Hepatic stellate cell (primary cell): ENCODE measurements around the gene ASPRV1.
A peak's percentile ranks its signal among the peaks of the same experiment; 100 is the strongest.
"Not testable (repeated sequence)": the region's sequence is repeated elsewhere in the genome, so short reads cannot be mapped to it uniquely, and the experiment has no call there.

Source experiments
- DNase-seq: peaks from one replicate; pipeline ENCODE4 v3.0.0; 2011; ENCODE audit warnings: low spot score

The ASPRV1 gene

DNA sequence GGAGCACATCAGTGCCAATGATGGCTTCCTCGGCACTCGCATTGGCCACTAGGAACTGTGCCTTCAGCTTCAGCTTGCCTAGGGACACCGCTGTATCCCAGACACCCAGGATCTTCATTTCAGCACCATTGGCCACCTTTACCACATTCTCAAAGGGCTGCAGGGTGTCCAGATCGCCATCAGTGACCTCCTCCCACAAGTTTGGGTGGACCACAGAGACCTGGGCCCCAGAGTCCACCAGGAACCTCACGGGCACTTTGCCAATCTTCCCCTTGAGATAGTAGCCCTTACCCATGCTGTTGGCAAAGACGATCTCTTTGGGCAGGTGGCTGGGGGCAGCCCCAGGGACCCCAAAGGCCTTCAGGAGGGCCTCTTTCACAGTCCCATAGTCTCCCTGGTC lies 610 bp downstream of the ASPRV1 start:
- no peak for DNase-seq

DNA sequence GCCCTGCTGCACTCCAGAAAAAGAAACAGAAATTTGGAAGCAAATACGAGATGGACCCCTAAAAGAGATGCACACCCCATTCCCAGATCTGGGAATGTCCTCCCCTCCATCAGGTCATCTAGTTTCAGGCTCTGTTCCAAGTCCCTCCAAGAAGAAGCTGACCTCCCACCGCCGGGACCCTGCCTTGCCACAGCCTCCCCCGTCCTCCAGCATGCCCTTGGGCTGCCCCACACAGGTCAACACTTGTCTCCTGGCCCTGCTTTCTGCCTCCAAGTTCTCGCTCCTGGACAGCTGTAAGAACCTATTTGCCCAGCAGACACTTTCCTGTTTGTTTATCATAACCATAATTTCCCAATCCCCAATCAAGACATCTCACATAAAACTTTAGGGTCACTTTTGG lies 2.0 kb downstream of the ASPRV1 start:
- DNase-seq = no peak

DNA sequence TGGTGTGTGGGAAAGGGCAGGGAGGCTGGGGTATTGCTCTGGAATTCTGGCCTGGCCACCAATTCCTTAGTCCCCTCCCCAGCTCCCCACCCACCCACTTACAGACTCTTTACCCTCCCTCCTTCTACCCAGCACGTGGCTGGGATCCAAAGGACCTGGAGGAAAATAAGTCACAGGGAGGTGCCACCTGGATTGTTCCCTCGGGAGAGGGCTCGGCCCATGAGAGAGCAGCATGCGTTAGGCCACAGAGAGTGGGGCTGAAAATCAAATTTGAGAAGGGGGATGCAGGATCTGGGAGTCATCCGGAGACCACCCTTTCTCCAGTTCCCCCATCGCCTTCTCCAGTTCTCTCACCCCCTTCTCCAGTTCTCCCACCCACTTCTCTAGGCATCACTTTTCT lies 3.0 kb downstream of the ASPRV1 start:
- DNase-seq = no peak

DNA sequence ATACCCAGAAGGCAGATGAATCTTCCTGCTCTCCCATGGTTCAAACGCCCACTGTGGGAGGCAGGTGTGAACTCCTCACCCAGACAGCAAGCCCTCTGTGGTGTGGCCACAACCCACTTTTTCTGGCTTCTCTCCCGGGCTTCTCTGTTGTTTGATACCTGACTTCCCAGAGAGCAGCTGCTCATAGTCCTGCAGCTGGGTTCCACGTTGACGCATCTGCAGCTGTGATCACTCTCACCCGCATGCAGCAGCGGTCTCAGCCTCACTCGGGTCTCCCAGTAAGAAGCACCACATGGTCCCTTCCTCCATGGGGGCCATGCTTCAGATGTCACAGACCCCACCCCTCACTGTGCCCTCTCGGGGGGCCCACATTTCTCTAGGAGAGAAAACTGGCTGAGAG lies 3.5 kb downstream of the ASPRV1 start:
- DNase-seq = no peak

DNA sequence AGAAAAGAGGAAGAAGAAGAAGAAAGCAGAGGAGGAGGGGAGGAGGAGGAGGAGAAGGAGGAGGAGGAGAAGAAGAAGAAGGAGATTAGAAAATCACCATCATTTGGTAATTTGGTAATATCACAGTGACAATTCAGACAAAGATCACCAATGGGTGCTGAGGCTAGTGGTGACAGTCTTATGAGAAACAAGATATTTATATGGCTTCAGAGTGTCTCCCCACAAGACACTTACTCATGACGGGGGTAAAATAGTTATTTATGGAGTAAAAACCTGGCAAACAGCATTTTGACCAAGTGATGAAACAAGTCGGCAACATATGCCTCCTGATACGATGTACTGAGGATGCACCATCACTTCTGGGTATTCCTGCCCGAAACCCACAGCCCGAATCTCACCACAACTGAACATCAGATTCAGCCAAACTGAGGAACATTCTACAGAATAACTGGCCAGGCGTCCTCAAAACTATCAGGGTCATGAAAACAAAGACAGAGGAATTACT lies 4.9 kb downstream of the ASPRV1 start:
- DNase-seq = no peak

DNA sequence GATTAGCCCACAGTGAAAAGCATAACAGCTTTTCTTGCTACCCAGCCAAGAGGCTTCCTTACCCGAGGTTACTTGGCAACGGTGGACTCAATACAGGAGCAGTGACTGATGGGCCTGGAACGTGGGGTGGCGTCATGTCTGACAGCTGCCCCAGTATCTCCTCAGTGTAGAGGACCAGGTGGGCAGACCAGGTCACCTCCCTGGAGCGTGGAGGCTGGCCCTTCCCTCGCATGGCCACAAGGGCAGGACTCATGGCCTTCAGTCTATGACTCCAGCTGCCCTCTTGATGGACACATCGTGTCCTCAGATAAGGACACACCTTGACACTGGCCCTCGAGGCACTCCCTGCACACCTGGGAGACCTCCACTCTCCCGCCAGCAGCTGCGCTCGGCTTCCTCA lies 6.4 kb downstream of the ASPRV1 start:
- DNase-seq = no peak

DNA sequence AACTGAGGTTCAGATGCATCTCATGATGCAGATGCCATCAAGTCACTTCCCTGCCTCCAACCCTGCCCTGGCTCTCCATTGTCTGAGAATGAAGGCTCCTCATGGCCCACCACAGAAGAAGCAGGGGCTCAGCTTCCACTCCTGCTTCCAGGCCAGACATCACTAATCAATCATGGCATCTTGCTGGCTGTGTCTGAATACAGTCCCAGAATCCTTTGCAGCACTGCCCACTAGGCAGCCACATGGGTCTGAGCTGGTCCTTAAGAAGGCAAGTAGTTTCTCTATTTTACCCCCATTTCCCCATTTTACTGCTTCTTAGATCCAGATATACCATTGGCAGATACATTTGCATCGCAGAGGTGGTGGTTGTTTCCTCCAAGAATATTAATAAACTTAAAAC lies 7.3 kb downstream of the ASPRV1 start:
- no peak for DNase-seq

DNA sequence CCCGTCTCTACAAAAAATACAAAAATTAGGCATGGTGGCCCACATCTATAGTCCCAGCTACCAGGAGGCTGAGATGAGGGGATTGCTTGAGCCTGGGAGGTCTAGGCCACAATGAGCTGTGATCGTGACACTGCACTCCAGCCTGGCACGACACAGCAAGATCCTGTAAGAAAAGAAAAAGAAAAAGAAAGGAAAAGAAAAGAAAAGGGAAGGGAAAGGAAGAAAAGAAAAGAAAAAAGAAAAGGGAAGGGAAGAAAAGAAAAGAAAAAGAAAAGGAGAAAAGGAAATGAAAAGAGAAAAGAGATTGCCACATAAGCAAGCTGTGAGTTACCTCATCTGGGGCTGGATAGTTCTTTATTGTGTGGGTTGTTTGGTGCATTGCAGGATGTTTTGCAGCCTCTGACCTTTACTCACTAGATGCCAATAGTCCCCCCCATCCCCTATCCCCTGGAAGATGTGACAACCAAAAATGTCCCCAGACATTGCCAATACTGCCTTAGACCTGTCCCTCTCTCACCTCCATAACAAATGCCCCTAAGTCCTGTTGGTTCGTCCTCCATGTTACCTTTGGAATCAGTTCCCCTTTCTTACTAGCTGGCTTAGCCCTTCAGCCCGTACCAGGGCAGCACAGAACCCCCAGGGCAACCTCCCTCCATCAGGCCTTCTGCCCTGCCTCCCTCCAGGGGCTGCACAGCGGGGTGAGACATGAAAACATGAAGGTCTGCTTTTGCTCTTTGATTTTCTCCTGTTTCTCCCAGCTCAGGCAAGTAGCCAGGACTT lies 8.9 kb downstream of the ASPRV1 start:
- DNase-seq = no peak

DNA sequence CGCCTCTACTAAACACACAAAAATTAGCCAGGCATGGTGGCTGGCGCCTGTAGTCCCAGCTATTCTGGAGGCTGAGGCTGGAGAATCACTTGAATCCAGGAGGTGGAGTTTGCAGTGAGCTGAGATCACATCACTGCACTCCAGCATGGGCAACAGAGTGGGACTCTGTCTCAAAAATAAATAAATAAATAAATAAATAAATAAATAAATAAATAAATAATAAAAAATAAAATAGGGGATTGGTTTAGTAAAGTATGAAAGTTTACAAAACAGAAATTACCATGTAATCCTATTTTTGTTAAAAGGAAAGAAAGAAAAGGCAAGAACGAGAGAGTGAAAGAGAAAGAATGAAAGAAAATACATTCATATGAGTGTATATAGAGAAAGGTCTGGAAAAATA lies 10.8 kb downstream of the ASPRV1 start:
- not testable (repeated sequence) for DNase-seq

DNA sequence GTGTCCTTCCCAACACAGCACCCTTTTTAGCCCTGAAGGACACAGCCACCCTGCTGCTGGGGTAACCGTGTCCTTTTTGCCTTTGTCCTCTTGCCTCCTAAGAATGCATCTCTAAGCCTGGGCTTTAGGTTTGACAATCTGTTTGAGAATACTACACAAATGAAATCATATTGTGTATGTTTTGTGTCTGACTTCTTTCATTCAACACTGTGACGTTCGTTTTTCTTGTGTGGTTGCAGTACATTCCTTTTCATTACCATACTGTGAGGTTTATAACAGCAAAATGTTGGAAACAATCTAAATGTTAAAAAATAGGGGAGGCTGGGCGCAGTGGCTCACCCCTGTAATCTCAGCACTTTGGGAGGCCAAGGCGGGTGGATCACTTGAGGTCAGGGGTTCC lies 11.2 kb downstream of the ASPRV1 start:
- no peak for DNase-seq

DNA sequence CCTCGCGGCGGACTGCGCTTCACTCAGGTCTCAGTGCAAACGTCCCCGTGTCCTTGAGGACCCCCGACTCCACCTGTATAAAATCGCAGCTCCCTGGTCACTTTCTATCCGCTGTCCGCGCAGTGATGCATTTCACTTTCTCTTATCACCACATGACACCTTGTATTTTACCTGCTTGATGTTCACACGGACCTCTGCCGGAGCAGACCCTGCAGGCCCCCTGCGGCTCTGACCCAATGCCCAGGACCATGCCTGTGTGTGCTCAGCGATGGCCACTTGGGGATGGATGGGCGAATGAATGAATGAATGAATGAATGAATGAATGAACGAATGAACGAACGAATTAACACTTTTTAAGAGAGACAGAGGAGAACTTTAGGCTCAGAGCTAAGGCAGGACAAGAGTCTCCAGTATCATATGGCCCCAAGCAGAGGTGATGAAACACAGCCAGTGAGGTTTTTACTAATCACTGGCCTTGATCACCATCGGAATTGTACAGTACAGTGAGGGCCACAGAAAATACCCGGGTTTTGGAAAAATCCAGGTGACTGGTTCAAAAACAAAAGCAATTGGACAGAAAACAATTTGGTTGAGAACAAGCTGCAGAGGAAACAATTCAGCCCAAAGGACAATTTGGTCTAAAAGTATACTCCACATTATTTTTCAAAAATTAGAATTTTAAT lies 12.3 kb downstream of the ASPRV1 start:
- DNase-seq = no peak

DNA sequence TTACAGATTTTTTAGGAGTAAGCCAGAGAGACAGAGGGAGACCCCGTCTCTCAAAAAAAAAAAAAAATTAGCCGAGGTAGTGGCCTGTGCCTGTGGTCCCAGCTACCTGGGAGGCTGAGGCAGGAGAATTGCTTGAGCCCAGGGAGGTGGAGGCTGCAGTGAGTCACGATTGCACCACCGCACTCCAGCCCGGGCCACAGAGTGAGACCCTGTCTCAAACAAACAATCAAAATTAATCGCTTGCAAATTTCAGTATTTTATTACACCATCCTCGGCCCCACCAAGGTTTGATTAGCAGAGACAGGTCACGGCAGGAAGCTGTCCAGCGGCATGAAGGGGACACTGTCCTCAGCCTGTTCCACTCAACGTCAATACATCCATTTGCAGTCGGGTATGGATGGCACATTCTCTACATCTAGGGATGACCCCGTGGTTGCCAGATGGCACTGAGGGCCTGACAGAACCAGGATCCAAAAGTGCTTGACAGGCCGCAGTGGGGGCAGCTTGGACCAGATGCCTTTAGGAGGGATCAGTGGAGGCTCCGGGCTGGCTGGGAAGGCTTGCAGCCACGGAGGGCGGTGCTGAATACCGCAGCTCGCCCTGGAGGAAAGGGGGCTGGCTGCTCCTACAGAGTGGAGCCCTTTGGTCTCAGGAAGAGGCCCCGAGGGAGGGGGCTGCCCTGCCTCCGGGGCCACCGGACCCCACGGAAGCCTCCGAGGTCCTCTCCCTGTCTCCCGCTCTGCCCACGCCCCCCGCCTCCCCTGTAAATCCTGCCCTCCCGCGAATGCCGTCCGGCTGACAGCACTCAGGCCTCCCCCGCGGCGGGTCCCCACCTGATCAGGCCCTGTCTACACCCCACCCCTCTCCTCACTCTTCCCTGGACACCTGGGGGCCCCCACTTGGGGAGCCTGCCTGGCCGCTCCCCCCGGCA lies 13.1 kb downstream of the ASPRV1 start:
- peak; percentile 31 for DNase-seq

DNA sequence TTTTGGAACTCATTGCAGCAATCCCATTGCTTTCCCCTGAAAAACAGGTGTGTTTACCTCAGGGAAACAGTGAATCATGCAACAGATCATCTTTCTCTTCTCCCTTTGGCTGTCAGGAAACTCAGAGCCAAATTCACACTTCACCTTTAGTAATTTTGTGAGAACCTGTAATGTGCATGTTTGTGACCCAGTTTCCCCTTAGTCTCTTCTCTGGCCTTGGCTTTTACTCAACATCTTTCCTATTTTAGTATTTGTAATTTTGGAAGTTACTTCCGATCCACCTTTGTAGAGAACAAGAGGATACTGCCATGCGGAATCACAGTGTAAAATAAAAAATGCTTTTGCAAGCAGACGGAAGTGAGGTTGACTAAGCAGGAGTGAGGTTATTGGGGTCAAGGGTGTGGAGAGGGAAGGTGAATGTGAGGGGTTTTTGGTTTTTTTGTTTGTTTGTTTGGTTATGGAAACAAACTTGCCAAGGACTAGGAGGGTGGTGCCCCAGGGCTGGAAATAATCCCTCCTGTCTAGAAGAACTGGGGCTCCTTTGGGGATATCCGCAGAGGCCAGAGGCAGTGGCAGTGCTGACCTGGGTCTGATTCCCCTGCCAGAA lies 14.0 kb downstream of the ASPRV1 start:
- DNase-seq = no peak

DNA sequence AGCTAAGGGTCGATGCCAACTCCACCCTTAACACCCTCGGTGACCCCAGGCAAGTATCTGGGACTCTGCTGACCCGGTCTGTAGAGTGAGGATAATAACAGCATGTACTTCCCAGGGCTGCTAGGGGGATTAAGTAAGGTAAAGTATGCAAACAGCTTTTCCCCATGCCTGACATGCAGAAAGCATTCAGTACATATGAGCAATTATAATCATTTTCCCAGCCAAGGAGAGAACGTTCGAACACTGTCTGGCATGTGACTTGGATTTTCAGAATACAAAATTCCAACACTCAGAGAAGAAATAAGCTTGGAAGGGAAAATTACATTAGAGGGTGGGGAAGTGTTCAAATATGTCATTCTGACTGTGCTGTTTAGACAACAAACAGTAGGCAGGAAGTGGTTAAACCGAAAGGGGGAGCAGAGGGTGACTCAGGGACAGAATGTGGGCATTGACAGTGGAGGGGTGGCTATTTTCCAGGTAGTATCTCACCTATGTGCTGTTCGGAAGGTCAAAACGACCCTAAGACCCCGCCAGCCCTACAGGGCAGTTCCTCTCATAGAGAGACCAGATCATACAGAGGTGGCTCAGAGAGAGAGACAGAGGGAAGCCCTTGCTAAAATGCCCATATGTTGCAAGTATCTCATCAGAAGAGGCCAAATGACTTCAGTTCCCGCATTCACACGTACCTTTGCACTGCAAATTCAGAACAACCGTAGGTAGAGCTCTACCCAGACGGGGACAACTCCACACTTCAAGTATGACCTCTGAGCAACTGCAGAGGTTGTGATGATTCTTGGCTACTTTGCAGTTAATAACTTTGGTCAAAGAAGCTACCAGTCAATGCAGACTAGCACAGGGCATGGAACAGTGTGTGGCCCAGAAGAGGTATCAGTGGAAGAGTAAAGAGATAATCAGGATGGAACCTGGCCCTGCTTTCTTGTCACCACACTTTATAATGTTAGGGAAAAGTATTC lies 14.8 kb downstream of the ASPRV1 start:
- DNase-seq = peak; percentile 69

DNA sequence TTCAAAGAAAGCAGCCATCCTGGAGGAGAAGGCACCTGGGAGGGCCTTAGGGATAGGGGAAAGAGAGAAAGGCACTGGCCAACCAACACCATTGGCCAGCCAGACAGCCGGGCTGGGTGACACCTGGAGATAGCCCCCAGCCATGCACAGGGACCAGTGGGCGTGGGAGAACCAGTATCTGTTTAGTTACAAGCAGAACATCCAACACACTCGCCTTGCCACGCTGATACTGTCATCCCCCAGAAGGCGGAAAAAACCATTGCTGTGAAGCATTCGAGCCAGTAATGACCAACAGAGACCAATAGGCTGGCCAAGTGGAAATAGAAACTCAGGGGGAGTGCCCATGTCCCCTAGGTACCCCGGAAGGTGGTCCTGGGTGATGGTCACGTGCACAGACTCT lies 15.5 kb downstream of the ASPRV1 start:
- DNase-seq = no peak

DNA sequence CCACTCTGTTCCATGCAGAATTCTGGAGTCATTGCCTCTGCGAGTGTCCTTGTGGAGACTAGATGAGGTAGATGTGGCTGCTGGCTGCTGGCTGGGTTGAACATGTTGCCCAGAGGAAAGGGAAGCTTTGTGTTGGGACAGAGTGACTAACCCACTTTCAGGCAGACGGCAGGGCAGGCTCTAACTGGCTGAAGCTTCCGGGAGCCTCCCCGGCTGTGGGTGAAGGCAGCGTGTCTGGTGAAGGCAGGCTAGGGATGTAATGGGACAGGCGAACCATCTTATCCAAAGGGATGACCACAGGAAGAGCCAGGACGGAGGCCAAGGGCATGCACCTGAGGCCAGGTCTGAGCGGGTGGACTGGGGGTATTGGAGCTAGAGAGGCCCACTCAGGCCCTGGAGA lies 16.0 kb downstream of the ASPRV1 start:
- DNase-seq = no peak

DNA sequence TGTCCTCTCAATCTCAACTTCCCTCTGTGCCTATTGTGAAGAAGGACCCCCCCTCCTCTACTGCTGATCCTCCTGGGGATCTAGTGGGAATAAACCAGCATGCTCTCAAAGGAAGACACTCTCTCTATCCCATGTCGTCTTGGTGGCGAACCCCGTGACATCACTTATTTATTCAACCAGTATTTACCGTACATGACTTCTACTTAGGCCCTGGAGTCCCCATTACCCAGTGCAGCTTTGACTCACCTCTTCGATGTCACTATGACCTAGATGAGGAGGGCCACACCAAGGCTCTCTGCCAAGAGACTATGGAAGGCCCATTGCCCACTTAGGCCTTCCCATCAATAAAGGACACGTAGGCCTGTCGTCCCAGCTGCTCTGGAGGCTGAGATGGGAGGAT lies 16.7 kb downstream of the ASPRV1 start:
- DNase-seq = no peak

DNA sequence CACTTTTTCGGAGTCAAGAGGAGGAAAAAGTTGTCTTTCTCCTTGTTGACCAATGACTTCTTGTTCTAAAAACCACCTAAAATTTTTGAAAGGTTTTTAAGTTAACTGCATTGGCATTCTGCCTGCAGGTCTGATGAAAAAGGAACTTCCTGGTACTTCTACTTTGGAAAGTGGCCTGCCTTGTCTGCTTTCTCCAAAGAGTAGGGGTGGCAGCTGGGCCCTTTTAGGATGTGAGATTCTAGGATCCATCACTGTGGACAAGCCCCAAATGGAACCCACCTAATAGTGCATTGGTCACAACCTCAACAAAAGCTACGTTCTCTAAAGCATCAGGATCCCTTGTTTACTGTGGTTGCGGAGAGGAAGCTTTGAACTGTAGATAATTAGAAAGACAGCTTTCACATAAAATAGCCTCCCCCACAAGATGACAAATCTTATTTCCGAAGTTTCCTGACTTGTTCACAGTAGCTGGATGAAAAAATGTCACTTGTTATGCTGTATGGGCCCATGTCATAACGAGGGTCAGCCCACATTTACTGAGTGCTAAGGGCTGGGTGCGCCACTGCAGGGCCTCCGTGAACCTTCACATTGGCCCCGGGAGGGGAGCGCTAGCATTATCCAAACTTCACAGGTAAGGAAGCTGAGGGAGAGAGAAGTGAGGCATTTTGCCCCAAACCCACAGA lies 17.4 kb downstream of the ASPRV1 start:
- DNase-seq = no peak

DNA sequence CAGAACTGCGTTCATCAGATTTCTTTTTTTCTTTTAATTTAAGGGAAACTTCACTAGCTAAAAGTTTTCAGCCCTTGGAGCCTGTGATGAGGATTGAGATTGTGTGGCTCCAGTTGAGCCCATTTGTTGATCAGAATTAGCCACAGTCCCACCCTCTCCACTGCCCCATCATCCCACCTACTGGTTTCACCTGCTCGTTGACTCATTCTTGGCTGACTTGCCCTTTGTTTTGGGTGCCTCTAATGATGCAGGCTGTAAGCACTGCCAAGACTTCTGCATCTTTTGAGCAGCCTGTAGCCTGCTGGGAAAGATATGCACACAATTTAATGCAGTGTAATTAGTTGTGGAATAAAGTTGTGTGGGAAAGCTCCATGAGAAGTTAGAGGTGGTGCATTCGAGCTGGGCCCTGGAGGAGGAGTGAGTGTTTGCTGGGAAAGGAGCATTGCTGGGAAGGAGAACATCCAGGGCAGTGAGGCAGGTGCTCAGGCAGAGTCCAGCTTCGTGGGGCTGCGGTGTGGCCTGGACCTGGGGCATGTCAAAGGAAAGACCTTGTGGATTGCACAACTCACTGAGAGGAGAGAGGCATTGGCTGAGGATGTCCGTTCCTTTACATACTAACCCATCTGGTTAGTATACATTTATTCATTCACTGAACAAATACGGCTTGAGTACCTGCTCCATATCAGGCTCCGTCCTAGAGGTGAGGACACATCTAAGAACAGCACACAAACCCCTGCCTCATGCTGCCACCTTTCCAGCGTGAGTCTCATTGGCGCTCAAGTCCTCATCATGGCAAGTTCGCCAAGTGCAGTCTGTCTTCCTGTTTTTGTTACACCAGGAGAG lies 18.2 kb downstream of the ASPRV1 start:
- DNase-seq = no peak
